GM19239 (cell line): ENCODE measurements around the gene PTPRG.

Source experiments
- DNase-seq: peaks from one replicate; pipeline ENCODE4 v3.0.0; 2011; ENCODE audit warnings: low spot score; ENCODE audit not compliant: insufficient read length
- FAIRE-seq: peaks from 2 replicates; lab custom pipeline; 2011; peaks lifted over from hg19 to GRCh38; lab: Jason Lieb, UNC

The PTPRG gene

GRCh38 chr3:62252438-62253157 lies 691.2 kb downstream of the PTPRG start:
- no peak for DNase-seq
- FAIRE-seq: no peak

- DNase-seq (no peak), FAIRE-seq (no peak)
Observed at GRCh38 chr3:62253971-62254370, 692.6 kb downstream of the PTPRG start.

- FAIRE-seq: no peak
- no peak for DNase-seq
Observed at GRCh38 chr3:62255758-62256157, 694.4 kb downstream of the PTPRG start.

- no peak for FAIRE-seq
- no peak for DNase-seq
Observed at GRCh38 chr3:62259924-62260323, 698.6 kb downstream of the PTPRG start.

- FAIRE-seq (no peak), DNase-seq (no peak)
Observed at GRCh38 chr3:62260655-62261054, 699.3 kb downstream of the PTPRG start.

GRCh38 chr3:62261121-62261520 lies 699.8 kb downstream of the PTPRG start:
- FAIRE-seq (no peak), DNase-seq (no peak)

- DNase-seq (no peak), FAIRE-seq (peak; percentile 37)
Observed at GRCh38 chr3:62261736-62262135, 700.4 kb downstream of the PTPRG start.

GRCh38 chr3:62265528-62265927 lies 704.2 kb downstream of the PTPRG start:
- FAIRE-seq: no peak

GRCh38 chr3:62266668-62267283 lies 705.4 kb downstream of the PTPRG start:
- DNase-seq: no peak
- no peak for FAIRE-seq

More at GRCh38 chr3:62265528-62265927, 704.2 kb downstream of the PTPRG start:
- DNase-seq: no peak

GRCh38 chr3:62276658-62277180 lies 715.3 kb downstream of the PTPRG start:
- no peak for FAIRE-seq
- DNase-seq: no peak

GRCh38 chr3:62277450-62277849 lies 716.1 kb downstream of the PTPRG start:
- FAIRE-seq (no peak), DNase-seq (no peak)

- DNase-seq: no peak
- no peak for FAIRE-seq
Observed at GRCh38 chr3:62277986-62278385, 716.6 kb downstream of the PTPRG start.

- DNase-seq (no peak), FAIRE-seq (no peak)
Observed at GRCh38 chr3:62281726-62282125, 720.4 kb downstream of the PTPRG start.

GRCh38 chr3:62284442-62284841 lies 723.1 kb downstream of the PTPRG start:
- DNase-seq (no peak), FAIRE-seq (no peak)

- DNase-seq (no peak), FAIRE-seq (peak; percentile 31)
Observed at GRCh38 chr3:62287392-62287927, 726.1 kb downstream of the PTPRG start.

- DNase-seq: no peak
- FAIRE-seq: no peak
Observed at GRCh38 chr3:62289922-62290321, 728.6 kb downstream of the PTPRG start.

- FAIRE-seq (no peak), DNase-seq (no peak)
Observed at GRCh38 chr3:62293051-62293780, 731.8 kb downstream of the PTPRG start.

- DNase-seq (no peak), FAIRE-seq (no peak)
Observed at GRCh38 chr3:62295571-62295970, 734.2 kb downstream of the PTPRG start.

GRCh38 chr3:62300617-62301016 lies 739.2 kb downstream of the PTPRG start:
- no peak for DNase-seq
- FAIRE-seq: no peak

- no peak for FAIRE-seq
- DNase-seq: no peak
Observed at GRCh38 chr3:62312201-62312600, 750.8 kb downstream of the PTPRG start.

- DNase-seq (no peak), FAIRE-seq (no peak)
Observed at GRCh38 chr3:62316525-62316924, 755.2 kb downstream of the PTPRG start.
